SH-SY5Y (cell line): ENCODE results near the gene SORD.

Experiments used
- GATA2 ChIP-seq: IDR thresholded peaks from 2 replicates; pipeline ENCODE4 v1.6.1; 2011; ENCODE audit warnings: mild to moderate bottlenecking, low read depth, low read length
- GATA3 ChIP-seq: IDR thresholded peaks from 2 replicates; pipeline ENCODE4 v1.6.1; 2011; ENCODE audit warnings: low read depth, mild to moderate bottlenecking, low read length, moderate library complexity

- TF ChIP-seq GATA2: no peak
- TF ChIP-seq GATA3: no peak
These were observed 93.7 kb downstream of the SORD start for GRCh38 chr15:45116482-45117307.
